Uterus (tissue), 2 donors: Measurements from ENCODE around the gene MMP27.

Experiments used
- CTCF ChIP-seq, 4 experiments: fragments of 200-600 bp in 2 of 4; fragments of 450-650 bp in 2 of 4; sonication (generic) in 2 of 4; IDR thresholded peaks; one replicate each; pipeline ENCODE4 v1.5.1; 2016 to 2019; ENCODE audit warnings: antibody characterized with exemption in 4 of 4, mild to moderate bottlenecking in 2 of 4, moderate library complexity in 1 of 4
- POLR2A ChIP-seq, 2 donors: fragments of 450-650 bp; IDR thresholded peaks; one replicate each; pipeline ENCODE4 v1.6.1; 2016; ENCODE audit warnings: antibody characterized with exemption in 2 of 2, mild to moderate bottlenecking in 1 of 2, moderate library complexity in 1 of 2

- TF ChIP-seq CTCF (IDR thresholded peaks at IDR 0.05), result no peak
- TF ChIP-seq POLR2A (IDR thresholded peaks at IDR 0.05), result no peak
Measured at GRCh38 chr11:102722821-102723220, 17.3 kb upstream of the MMP27 start.
